Stimulated activated CD8-positive, alpha-beta memory T cell treated with anti-CD3 and anti-CD28 coated beads, Interleukin-15, amount 100 ng/mL, for 48 hours (primary cell): ENCODE measurements around the gene WDFY4.

ENCODE experiments used
- DNase-seq, 2 donors: peaks; one replicate each; pipeline ENCODE4 v3.0.0-alpha.2; 2020; ENCODE audit warnings: low read depth in 2 of 2

Gene WDFY4

DNA sequence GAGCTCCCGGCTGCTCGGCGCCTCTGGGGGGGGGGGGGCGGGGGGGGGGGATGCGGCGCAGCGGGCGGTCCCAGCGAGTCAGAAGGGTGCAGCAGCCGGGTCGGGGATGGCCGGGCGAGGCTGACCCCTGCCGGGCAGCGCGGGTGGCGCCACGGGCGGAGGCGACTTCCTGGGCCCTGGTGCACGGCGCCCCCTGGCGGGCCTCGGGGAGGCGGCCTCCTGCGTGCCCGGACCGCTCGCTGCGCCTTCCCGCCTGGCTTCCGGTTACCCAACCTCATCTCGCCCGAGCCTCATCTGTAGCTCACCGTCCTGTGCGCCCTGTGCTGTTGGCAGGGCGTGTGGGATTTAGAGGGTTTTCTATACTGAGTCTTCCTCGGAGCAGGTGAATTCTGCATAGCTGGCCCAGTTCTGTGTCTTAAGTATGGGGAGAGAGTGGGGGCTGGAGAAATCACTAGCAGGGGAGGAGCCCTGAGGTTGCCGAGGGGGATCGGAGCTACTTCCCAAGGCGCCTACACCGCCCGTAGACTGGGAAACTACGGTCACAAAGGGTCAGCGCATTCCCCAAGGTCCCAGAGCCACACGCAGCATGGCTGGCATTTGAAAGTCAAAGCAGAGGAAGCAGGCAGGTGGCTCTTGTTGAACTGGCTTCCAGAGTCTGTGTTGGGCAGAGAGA lies 28.3 kb upstream of the WDFY4 start:
- peak; percentile 85 to 86 for DNase-seq

DNA sequence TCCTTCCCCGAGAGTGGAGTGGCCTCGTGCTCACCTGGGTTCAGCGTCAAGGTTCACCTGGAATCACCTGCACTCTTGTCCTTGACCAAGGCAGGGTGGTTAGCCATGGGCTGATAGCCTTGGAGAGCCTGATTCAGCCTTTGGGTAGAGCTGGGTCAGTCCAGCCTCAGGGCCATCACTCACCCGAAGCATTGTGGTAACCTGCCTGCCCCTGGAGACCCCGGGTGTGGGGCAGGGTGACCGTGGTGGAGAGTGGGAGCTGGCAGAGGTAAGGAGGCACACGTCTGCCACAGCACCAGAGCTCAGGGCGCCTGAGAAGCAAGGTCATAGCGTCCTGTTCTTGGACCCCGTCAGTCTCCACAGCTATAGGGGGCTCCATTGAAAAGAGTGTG lies 27.8 kb upstream of the WDFY4 start:
- no peak for DNase-seq

GRCh38 chr10:48657416-48657815 lies 27.3 kb upstream of the WDFY4 start:
- no peak for DNase-seq

- peak; percentile 26 to 32 for DNase-seq
Measured at GRCh38 chr10:48658243-48658974, 26.3 kb upstream of the WDFY4 start.

DNA sequence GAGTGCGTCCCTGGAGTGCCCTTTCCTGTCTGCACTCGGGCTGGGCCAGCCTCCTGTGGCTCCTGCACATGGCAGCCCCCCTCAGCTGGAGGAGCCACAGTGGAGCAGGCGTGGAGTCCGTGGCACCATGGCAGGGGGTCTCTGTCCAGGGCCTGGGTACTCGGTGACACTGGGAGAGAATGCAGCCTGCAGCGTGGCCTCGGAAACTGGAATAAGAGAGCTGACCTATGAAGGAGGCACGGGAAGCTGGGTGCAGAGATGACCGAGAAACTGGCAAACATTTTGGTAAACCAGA lies 25.8 kb upstream of the WDFY4 start:
- DNase-seq: no peak

DNA sequence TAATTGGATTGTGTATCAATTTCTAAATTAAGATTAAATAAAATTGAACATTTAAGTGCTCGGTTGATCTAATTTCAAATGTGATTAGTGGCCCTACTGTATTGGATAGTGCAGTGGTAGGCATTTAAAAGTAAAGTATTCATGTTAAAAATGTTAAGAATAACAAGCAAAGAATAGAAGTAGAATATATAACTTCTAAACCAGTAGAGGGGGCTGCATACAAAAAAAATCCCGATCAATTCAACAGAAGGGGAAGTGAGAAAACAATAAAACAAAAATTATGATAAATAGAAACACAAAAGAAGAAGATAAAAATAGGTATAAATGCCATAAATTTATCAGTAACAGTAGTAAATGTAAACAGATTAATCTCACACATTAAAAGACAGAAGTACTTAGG lies 24.9 kb upstream of the WDFY4 start:
- no peak for DNase-seq

DNA sequence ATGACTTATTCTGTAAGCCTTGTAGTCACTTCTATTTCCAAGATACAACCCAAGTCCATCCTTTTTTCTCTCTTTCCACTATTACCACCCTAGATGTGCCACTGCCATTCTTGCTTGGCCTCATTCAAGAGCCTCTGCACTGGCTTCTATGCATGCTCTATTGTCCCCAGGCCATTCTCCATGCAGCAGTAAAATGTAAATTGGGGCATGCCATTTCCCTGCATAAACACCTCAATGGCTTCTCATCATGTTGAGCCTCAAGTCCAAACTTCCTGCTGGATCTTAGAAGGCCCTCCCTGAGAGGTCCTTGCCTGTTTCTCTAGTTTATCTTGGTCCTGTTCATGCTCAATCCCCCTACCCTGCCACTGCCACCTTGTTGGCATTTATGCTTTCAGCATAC lies 23.2 kb upstream of the WDFY4 start:
- DNase-seq: no peak

DNA sequence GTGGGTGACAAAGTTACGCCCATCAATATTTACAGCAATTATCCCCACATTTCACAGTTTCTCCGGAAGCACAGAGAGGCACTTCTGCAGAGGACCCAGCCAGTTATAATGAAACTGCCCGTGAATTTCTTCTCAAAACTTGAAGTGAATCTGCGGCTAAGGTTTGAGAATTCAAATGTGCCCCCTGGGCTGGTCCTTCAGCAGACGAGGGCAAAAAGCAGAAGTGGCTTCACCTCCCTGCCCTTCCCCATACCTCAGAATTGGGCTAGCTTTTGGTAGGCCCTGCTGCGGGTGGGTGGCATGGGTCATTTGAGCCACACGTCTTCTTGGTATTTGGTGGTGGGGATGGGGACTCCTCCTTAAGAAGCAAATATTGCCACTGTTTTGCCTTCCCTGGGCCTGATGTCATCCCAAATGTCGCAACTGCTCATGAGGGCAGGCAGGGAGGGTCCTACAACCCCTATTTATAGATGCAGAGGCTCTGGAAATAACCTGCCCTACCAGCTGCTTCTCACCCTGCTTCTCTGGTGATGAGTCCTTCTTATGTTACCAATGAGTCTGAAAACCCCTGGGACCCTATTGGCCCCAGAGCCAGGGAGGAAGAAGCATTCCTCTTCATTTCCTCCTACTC lies 16.6 kb upstream of the WDFY4 start:
- no peak for DNase-seq

- DNase-seq: no peak
Measured at GRCh38 chr10:48670978-48671913, 13.4 kb upstream of the WDFY4 start.

DNA sequence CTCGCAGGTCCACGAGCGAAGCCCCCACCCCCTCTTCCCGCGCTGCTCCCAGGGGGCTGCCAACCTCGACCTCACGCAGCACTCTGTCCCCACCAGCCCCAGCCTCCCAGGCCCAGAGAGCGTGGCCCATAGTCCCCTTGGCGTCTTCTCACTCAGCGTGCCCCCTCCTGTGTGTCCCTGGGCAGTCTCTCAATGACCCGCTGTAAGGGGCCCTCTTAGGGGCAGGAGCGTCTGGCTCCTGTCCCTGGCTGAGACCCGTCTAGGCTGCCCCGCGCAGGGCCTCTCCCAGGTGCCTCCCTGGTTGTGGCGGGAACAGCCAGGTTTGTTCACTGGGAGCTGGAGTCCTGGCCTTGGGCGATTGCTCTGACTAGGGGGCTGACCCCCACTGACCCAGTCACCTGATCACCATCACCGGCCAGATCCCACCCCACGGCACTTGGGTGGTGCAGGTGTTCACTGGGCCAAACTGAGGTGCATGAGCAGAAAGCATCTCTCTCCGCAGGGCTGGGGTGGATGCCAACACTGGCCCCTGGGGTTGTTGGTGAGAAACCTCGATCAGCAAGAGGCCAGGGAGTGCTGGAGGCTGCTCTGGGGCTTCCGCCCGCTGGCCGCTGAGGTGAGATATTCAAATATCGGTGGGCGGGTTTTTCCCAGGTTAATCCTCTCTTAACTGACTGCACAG lies 12.6 kb upstream of the WDFY4 start:
- DNase-seq: no peak

- no peak for DNase-seq
Measured at GRCh38 chr10:48672596-48673265, 11.9 kb upstream of the WDFY4 start.

DNA sequence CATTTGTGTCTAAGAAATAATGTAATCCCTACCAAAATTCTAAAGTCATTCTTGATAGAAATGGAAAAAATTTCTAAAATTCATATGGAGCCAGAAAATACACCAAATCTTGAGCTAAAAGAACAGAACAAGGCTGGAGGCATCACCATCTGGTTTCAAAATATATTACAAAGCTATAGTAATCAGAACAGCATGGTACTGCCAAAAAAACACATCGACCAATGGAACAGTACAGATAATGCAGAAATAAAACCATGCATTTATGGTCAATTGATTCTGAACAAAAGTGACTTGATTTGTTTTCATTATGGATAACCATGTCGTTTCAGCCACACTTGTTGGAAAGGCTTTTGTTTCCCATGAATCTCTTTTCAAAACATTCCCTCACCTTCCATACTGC lies 7.0 kb upstream of the WDFY4 start:
- DNase-seq: no peak

GRCh38 chr10:48678041-48678440 lies 6.6 kb upstream of the WDFY4 start:
- DNase-seq: no peak

GRCh38 chr10:48681740-48682139 lies 2.9 kb upstream of the WDFY4 start:
- DNase-seq: no peak

DNA sequence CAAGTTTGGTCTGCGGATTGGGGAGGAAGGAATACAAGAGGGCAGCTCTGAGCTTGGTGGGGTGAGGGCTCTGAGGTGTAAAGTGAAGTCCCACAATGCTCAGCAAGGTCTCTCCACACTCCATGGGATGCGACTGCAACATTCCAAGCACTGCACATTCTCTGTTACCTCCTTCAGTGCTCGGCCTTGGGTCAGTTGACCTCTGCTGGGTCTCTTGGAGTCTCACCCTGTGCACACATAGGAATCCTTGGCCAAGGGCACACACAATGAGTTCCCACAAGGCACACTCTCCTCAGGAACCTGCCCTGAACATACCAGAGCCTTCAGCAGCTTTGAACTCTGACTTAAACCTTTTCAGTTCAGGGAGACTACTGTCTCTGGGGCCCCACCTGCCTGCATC lies 2.4 kb upstream of the WDFY4 start:
- DNase-seq: no peak

GRCh38 chr10:48683424-48683823 lies 1.2 kb upstream of the WDFY4 start:
- no peak for DNase-seq

DNA sequence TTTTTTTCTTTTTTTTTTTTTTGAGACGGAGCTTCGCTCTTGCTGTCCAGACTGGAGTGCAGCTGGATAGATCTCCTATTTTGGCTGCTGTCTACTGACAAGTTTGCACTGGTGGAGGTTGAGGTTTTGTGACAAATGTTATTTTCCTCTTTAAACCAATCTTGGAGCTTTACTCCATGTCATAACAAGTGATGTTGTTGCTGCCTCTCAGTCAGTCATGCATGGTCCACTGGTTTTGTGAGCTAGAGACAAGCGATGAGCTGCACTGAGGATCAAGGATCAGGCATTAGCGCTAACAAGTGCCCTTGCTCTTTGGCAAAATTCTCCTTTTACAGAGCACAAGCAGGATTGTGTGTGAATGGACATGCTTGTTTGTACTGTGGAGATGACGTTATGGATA lies 805 bp upstream of the WDFY4 start:
- no peak for DNase-seq

- no peak for DNase-seq
Measured at GRCh38 chr10:48684463-48684791, 246 bp upstream of the WDFY4 start.

- DNase-seq: no peak
Measured at GRCh38 chr10:48685731-48686130, 1.1 kb downstream of the WDFY4 start.

- no peak for DNase-seq
Measured at GRCh38 chr10:48690791-48691660, 6.4 kb downstream of the WDFY4 start.
